Sigmoid colon (tissue), 7 donors: ENCODE measurements around the gene EPAS1. TPM values are rescaled to one million over a fixed set of nuclear protein-coding genes. Genes with fewer than 3 reads are reported as not detected.

Experiments
- DNase-seq: peaks from one replicate; pipeline ENCODE4 v3.0.0-alpha.2; 2019
- H3K27ac ChIP-seq, 4 donors: fragments of 200-600 bp; sonication (generic); one replicate each; pipeline ENCODE4 v1.5.1; 2016 to 2019; ENCODE audit warnings: mild to moderate bottlenecking in 1 of 4
- H3K27me3 ChIP-seq, 3 donors: fragments of 200-600 bp; sonication (generic); one replicate each; pipeline ENCODE4 v1.5.1; 2019; ENCODE audit warnings: mild to moderate bottlenecking in 1 of 3
- H3K36me3 ChIP-seq, 4 donors: fragments of 200-600 bp; sonication (generic); one replicate each; pipeline ENCODE4 v1.5.1; 2016 to 2019
- H3K4me1 ChIP-seq, 4 donors: fragments of 200-600 bp; sonication (generic); one replicate each; pipeline ENCODE4 v1.5.1; 2017 to 2019
- H3K4me3 ChIP-seq, 4 donors: fragments of 200-600 bp; sonication (generic); one replicate each; pipeline ENCODE4 v1.5.1; 2017 to 2019; ENCODE audit warnings: mild to moderate bottlenecking in 2 of 4, moderate library complexity in 1 of 4
- H3K9me3 ChIP-seq, 4 donors: fragments of 200-600 bp in 3 of 4; sonication (generic) in 3 of 4; one replicate each; pipeline versions ENCODE4 v1.5.1 to v1.6.1; 2013 to 2019
- CTCF ChIP-seq, 4 experiments: fragments of 450-650 bp in 3 of 4; fragments of 200-600 bp in 1 of 4; IDR thresholded peaks; one replicate each; pipeline ENCODE4 v1.5.1; 2016 to 2019; ENCODE audit warnings: antibody characterized with exemption in 4 of 4, mild to moderate bottlenecking in 3 of 4, moderate library complexity in 2 of 4
- EP300 ChIP-seq, 4 donors: sonication (generic); formaldehyde crosslinking; IDR thresholded peaks; one replicate each; pipeline ENCODE4 v1.6.1; 2017; ENCODE audit warnings: antibody characterized with exemption in 4 of 4
- POLR2A ChIP-seq, 2 donors: fragments of 450-650 bp; IDR thresholded peaks; one replicate each; pipeline ENCODE4 v1.6.1; 2016; ENCODE audit warnings: antibody characterized with exemption in 2 of 2, mild to moderate bottlenecking in 2 of 2, moderate library complexity in 2 of 2
- POLR2AphosphoS5 ChIP-seq, 4 donors: sonication (generic); formaldehyde crosslinking; IDR thresholded peaks; one replicate each; pipeline ENCODE4 v1.6.1; 2017; ENCODE audit warnings: antibody characterized with exemption in 4 of 4
- WGBS, 2 donors: extraction: QIAGEN DNeasy Blood & Tissue Kit; methylation state at CpG; one replicate each; pipeline ENCODE4 v1.1.7; 2013; 5-methylcytosine and 5-hydroxymethylcytosine counted together
- intact Hi-C: fragments of 100-400 bp; cut with DNase I; formaldehyde crosslinking; loops from one replicate; pipeline ENCODE4 v1.15.1; 2023
- polyA plus RNA-seq, 3 donors: library from polyadenylated mRNA; stranded (reverse); fragments of 200-250 nt; gene quantifications; one replicate each; pipeline ENCODE4 v1.2.3, GENCODE V29; 2013
- total RNA-seq, 4 donors: library from RNA; depleted of rRNA; stranded (reverse); fragments of >200 nt; gene quantifications; one replicate each; pipeline ENCODE4 v1.1.0, GENCODE V29; 2016
- donor health status: healthy with polysubstance abuse.
- donor health status: Bipolar disorder and iron deficiency.
- donor health status: healthy.

EPAS1 gene
- total and polyA plus RNA-seq, 7 donors = 56.8 to 97.8 (median 62.2) TPM

GRCh38 chr2:46383113-46383395 lies 85.8 kb downstream of the EPAS1 start:
- no peak for DNase-seq
- TF ChIP-seq POLR2A (IDR thresholded peaks at IDR 0.05) = no peak
- no peak for TF ChIP-seq EP300 (IDR thresholded peaks at IDR 0.05)
- no peak for TF ChIP-seq POLR2AphosphoS5 (IDR thresholded peaks at IDR 0.05)
- no peak overlapping the region for H3K4me3 ChIP-seq
- H3K4me1 ChIP-seq = peaks cover 0 to 21% (median 15%) of the 10 kb centered on the region in 4 donors
- H3K27me3 ChIP-seq = no peaks in the 10 kb centered on the region
- WGBS, 2 donors = 93 to 94% methylated on average over 1 of the region's 1 CpG
- peaks cover 0 to 16% (median 2%) of the 10 kb centered on the region in 4 donors for H3K36me3 ChIP-seq
- intact Hi-C loops = no loop called here
- no peaks in the 10 kb centered on the region for H3K9me3 ChIP-seq
- no peak overlapping the region for H3K27ac ChIP-seq

- peaks cover 0 to 16% (median 2%) of the 10 kb centered on the region in 4 donors for H3K36me3 ChIP-seq
- WGBS, 2 donors = 92 to 93% methylated on average over 9 of the region's 9 CpGs
These were observed 86.7 kb downstream of the EPAS1 start for GRCh38 chr2:46383784-46384456.

GRCh38 chr2:46384457-46384815 lies 87.2 kb downstream of the EPAS1 start:
- Histone ChIP-seq H3K27ac (no peak overlapping the region), H3K36me3 (peaks cover 0 to 16% (median 2%) of the 10 kb centered on the region in 4 donors), H3K27me3 (no peaks in the 10 kb centered on the region), H3K4me1 (peaks cover 0 to 7% (median 4%) of the 10 kb centered on the region in 4 donors), H3K9me3 (no peaks in the 10 kb centered on the region), H3K4me3 (no peak overlapping the region)
- WGBS, 2 donors = 90 to 96% methylated on average over 12 of the region's 12 CpGs
- no peak for DNase-seq
- intact Hi-C loops = no loop called here
- TF ChIP-seq EP300 (IDR thresholded peaks at IDR 0.05) (no peak), CTCF (IDR thresholded peaks at IDR 0.05) (no peak), POLR2A (IDR thresholded peaks at IDR 0.05) (no peak), POLR2AphosphoS5 (IDR thresholded peaks at IDR 0.05) (no peak)

More at GRCh38 chr2:46383784-46384456, 86.7 kb downstream of the EPAS1 start:
- TF ChIP-seq EP300 (IDR thresholded peaks at IDR 0.05) (no peak), CTCF (IDR thresholded peaks at IDR 0.05) (no peak), POLR2AphosphoS5 (IDR thresholded peaks at IDR 0.05) (no peak), POLR2A (IDR thresholded peaks at IDR 0.05) (no peak)
- no peak for DNase-seq
- Histone ChIP-seq H3K27ac (no peak overlapping the region), H3K27me3 (no peaks in the 10 kb centered on the region), H3K4me1 (peaks cover 0 to 12% (median 9%) of the 10 kb centered on the region in 4 donors), H3K4me3 (no peak overlapping the region), H3K9me3 (no peaks in the 10 kb centered on the region)
- intact Hi-C loops = no loop called here

- peak overlapping the region in 2 of 4 donors; percentile 4 to 39 for H3K27ac ChIP-seq
- no peak for DNase-seq
- H3K4me3 ChIP-seq = no peak overlapping the region
- no peaks in the 10 kb centered on the region for H3K9me3 ChIP-seq
- no peaks in the 10 kb centered on the region for H3K27me3 ChIP-seq
- peak in 1 of 4 donors; percentile 15 for TF ChIP-seq POLR2AphosphoS5 (IDR thresholded peaks at IDR 0.05)
- TF ChIP-seq POLR2A (IDR thresholded peaks at IDR 0.05) = no peak
- no peaks in the 10 kb centered on the region for H3K4me1 ChIP-seq
- intact Hi-C loops = no loop called here
- 77 to 91% methylated on average over 18 of the region's 18 CpGs for WGBS, 2 donors
- H3K36me3 ChIP-seq = peaks cover 0 to 16% (median 2%) of the 10 kb centered on the region in 4 donors
These were observed 88.8 kb downstream of the EPAS1 start for GRCh38 chr2:46385786-46386577.

GRCh38 chr2:46386763-46387162 lies 89.6 kb downstream of the EPAS1 start:
- H3K36me3 ChIP-seq = peaks cover 0 to 16% (median 2%) of the 10 kb centered on the region in 4 donors
- intact Hi-C loops = no loop called here

More at GRCh38 chr2:46386763-46387162, 89.6 kb downstream of the EPAS1 start:
- 89 to 94% methylated on average over 5 of the region's 5 CpGs for WGBS, 2 donors
- H3K9me3 ChIP-seq = no peaks in the 10 kb centered on the region
- no peak for TF ChIP-seq CTCF (IDR thresholded peaks at IDR 0.05)
- DNase-seq = no peak
- no peak overlapping the region for H3K27ac ChIP-seq
- H3K4me3 ChIP-seq = no peak overlapping the region
- no peaks in the 10 kb centered on the region for H3K27me3 ChIP-seq
- no peaks in the 10 kb centered on the region for H3K4me1 ChIP-seq
